SH-SY5Y (cell line): ENCODE data around the gene CTBP2.

Source experiments
- GATA2 ChIP-seq: IDR thresholded peaks from 2 replicates; pipeline ENCODE4 v1.6.1; 2011; ENCODE audit warnings: mild to moderate bottlenecking, low read depth, low read length
- GATA3 ChIP-seq: IDR thresholded peaks from 2 replicates; pipeline ENCODE4 v1.6.1; 2011; ENCODE audit warnings: low read depth, mild to moderate bottlenecking, low read length, moderate library complexity

DNA sequence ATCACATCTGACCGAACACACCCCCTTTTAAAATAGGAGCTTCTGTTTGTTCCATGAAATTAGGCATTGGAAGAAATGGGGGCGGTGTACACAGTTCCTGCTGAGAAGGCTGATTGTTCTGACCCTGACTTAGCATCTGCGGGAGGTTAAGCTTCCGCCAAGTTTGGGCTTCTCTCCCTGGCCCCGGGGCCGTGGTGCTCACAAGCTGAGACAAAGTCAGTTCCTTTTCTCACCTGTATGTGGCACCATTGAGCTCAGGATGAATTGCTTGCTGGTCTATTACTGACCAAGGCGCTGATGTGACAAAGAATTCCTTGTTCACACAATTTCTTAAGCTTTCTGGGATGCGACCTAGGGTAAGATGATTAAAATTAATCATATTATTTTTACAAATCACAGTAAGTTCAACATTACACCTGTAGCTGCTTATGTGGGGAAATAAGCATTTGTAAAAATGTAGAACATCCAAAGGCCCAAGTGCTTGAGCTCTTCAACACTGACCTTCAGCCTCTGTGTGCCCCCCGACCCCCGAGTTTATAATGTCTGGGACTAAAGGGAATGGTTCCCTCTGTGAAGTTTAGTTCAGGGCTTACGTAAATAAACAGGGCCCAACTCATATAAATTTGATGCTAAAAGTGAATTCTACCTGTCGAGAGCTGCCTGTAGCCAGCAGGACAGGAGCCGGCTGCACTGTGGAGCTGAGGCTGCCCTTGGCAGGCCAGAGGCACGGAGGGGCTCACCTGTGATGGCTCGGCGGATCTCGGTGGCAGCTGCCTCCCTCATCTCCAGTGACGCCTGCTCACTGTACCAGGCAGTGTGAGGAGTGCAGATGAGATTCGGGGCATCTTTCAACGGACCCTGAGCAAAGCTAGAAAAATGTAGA is 167.7 kb downstream of the CTBP2 start:
- TF ChIP-seq GATA3 (no peak), GATA2 (no peak)
